ENCODE results near the gene ADSS1.

The ADSS1 gene

GRCh38 chr14:104732355-104732804 is 8.4 kb downstream of the ADSS1 start:
- Histone ChIP-seq H3K4me1 (ENCODE audit: control insufficient read depth, insufficient read depth, low read depth, low read length) (peaks cover 12% of the 10 kb centered on the region), H3K9ac (ENCODE audit: low read length) (no peak overlapping the region), H3K9me3 (ENCODE audit: control insufficient read depth, low read length) (no peaks in the 10 kb centered on the region), H3K27ac (ENCODE audit: low read length, poor library complexity, severe bottlenecking) (no peak overlapping the region), H3K4me2 (ENCODE audit: low read length, poor library complexity, severe bottlenecking) (no peak overlapping the region), H3K36me3 (ENCODE audit: control insufficient read depth in 1 of 2, insufficient read depth in 2 of 2, low read depth in 1 of 2, low read length in 2 of 2) (no peaks in the 10 kb centered on the region), H3K4me3 (ENCODE audit: insufficient read depth in 1 of 2, low read depth in 1 of 2, low read length in 2 of 2) (no peak overlapping the region), H2AFZ (ENCODE audit: low read depth, low read length) (no peak overlapping the region), H4K8ac (ENCODE audit: low read length) (no peak overlapping the region), H3K23ac (ENCODE audit: low read length in 2 of 2) (no peak overlapping the region), H4K91ac (ENCODE audit: low read length) (peak overlapping the region; percentile 41), H2BK15ac (ENCODE audit: low read depth, poor library complexity, severe bottlenecking) (no peak overlapping the region), H2BK5ac (ENCODE audit: low read depth, low read length, poor library complexity, severe bottlenecking) (no peak overlapping the region), H2BK120ac (ENCODE audit: low read depth, low read length) (peak overlapping the region; percentile 36), H3K4ac (ENCODE audit: low read depth in 1 of 2, low read length in 2 of 2) (peak overlapping the region in 1 of 2 experiments; percentile 70), H3K27me3 (ENCODE audit: control insufficient read depth in 1 of 2, insufficient read depth in 1 of 2, low read length in 2 of 2) (peaks cover 12 to 15% of the 10 kb centered on the region in 2 experiments), H3K79me1 (replicated peaks; ENCODE audit: low read length, poor library complexity, severe bottlenecking) (no peaks in the 10 kb centered on the region), H2AK5ac (ENCODE audit: low read length, severe bottlenecking) (no peak overlapping the region), H2BK12ac (ENCODE audit: low read length in 2 of 2) (peak overlapping the region in 1 of 2 experiments; percentile 55), H3K14ac (ENCODE audit: low read length in 2 of 2) (no peak overlapping the region), H3K18ac (ENCODE audit: low read depth in 1 of 2, low read length in 2 of 2) (peak overlapping the region; percentile 9 to 25)
- 91% methylated on average over 14 of the region's 14 CpGs for WGBS
- DNase-seq: no peak

GRCh38 chr14:104732931-104733681 is 9.1 kb downstream of the ADSS1 start:
- Histone ChIP-seq H4K91ac (ENCODE audit: low read length) (peak overlapping the region; percentile 53), H2AFZ (ENCODE audit: low read depth, low read length) (no peak overlapping the region), H3K9me3 (ENCODE audit: control insufficient read depth, low read length) (no peaks in the 10 kb centered on the region), H3K4me2 (ENCODE audit: low read length, poor library complexity, severe bottlenecking) (no peak overlapping the region), H3K27ac (ENCODE audit: low read length, poor library complexity, severe bottlenecking) (no peak overlapping the region), H3K4ac (ENCODE audit: low read depth in 1 of 2, low read length in 2 of 2) (no peak overlapping the region), H3K23ac (ENCODE audit: low read length in 2 of 2) (no peak overlapping the region), H4K8ac (ENCODE audit: low read length) (no peak overlapping the region), H2BK15ac (ENCODE audit: low read depth, poor library complexity, severe bottlenecking) (peak overlapping the region; percentile 21), H3K4me3 (ENCODE audit: insufficient read depth in 1 of 2, low read depth in 1 of 2, low read length in 2 of 2) (no peak overlapping the region), H3K36me3 (ENCODE audit: control insufficient read depth in 1 of 2, insufficient read depth in 2 of 2, low read depth in 1 of 2, low read length in 2 of 2) (no peaks in the 10 kb centered on the region), H2BK12ac (ENCODE audit: low read length in 2 of 2) (peak overlapping the region in 1 of 2 experiments; percentile 56), H3K18ac (ENCODE audit: low read depth in 1 of 2, low read length in 2 of 2) (peak overlapping the region in 1 of 2 experiments; percentile 64), H3K14ac (ENCODE audit: low read length in 2 of 2) (peak overlapping the region in 1 of 2 experiments; percentile 57), H2BK5ac (ENCODE audit: low read depth, low read length, poor library complexity, severe bottlenecking) (no peak overlapping the region), H2AK5ac (ENCODE audit: low read length, severe bottlenecking) (no peak overlapping the region), H3K4me1 (ENCODE audit: control insufficient read depth, insufficient read depth, low read depth, low read length) (peaks cover 12% of the 10 kb centered on the region), H3K9ac (ENCODE audit: low read length) (no peak overlapping the region), H3K79me1 (replicated peaks; ENCODE audit: low read length, poor library complexity, severe bottlenecking) (no peaks in the 10 kb centered on the region), H3K27me3 (ENCODE audit: control insufficient read depth in 1 of 2, insufficient read depth in 1 of 2, low read length in 2 of 2) (peaks cover 4 to 10% of the 10 kb centered on the region in 2 experiments), H2BK120ac (ENCODE audit: low read depth, low read length) (no peak overlapping the region)
- 91% methylated on average over 23 of the region's 23 CpGs for WGBS
- DNase-seq: no peak

DNA sequence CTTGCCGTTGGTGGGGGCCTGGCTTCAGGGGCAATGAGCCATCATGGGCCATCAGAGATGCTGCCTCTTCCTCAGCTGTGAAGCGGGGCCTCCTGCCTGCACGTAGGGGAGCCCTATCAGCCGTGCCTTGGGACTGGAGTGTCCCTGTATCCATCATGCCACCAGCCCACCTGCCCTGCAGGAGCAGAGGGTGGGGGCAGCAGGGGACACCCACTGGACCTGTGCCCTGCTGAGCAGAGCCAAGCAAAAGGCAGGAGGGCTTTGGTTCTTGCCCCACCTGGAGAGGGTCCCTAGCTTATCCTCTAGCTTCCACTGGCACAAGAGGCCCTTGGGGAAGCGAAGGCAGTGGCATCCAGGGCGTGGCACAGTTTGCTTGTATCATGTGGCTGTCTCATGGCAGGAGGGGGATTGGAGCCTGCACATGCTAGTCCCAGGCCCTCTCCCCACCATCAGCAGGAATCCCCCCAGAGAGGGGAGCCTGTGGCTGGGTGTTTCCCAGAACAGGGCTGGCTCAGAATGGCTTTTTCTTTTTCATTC is 10.1 kb downstream of the ADSS1 start:
- Histone ChIP-seq H4K91ac (ENCODE audit: low read length) (peak overlapping the region; percentile 85), H3K36me3 (ENCODE audit: control insufficient read depth in 1 of 2, insufficient read depth in 2 of 2, low read depth in 1 of 2, low read length in 2 of 2) (no peaks in the 10 kb centered on the region), H3K4me2 (ENCODE audit: low read length, poor library complexity, severe bottlenecking) (no peak overlapping the region), H3K27me3 (ENCODE audit: control insufficient read depth in 1 of 2, insufficient read depth in 1 of 2, low read length in 2 of 2) (peaks cover 7 to 11% of the 10 kb centered on the region in 2 experiments), H2BK12ac (ENCODE audit: low read length in 2 of 2) (peak overlapping the region; percentile 14 to 90), H3K4me1 (ENCODE audit: control insufficient read depth, insufficient read depth, low read depth, low read length) (peaks cover 12% of the 10 kb centered on the region), H2BK120ac (ENCODE audit: low read depth, low read length) (peak overlapping the region; percentile 77), H3K4ac (ENCODE audit: low read depth in 1 of 2, low read length in 2 of 2) (peak overlapping the region; percentile 56 to 84), H2AFZ (ENCODE audit: low read depth, low read length) (no peak overlapping the region), H2BK5ac (ENCODE audit: low read depth, low read length, poor library complexity, severe bottlenecking) (no peak overlapping the region), H3K79me1 (replicated peaks; ENCODE audit: low read length, poor library complexity, severe bottlenecking) (no peaks in the 10 kb centered on the region), H3K27ac (ENCODE audit: low read length, poor library complexity, severe bottlenecking) (no peak overlapping the region), H4K8ac (ENCODE audit: low read length) (peak overlapping the region; percentile 52), H3K9ac (ENCODE audit: low read length) (no peak overlapping the region), H3K23ac (ENCODE audit: low read length in 2 of 2) (no peak overlapping the region), H3K9me3 (ENCODE audit: control insufficient read depth, low read length) (no peaks in the 10 kb centered on the region), H2BK15ac (ENCODE audit: low read depth, poor library complexity, severe bottlenecking) (peak overlapping the region; percentile 54), H3K4me3 (ENCODE audit: insufficient read depth in 1 of 2, low read depth in 1 of 2, low read length in 2 of 2) (no peak overlapping the region), H2AK5ac (ENCODE audit: low read length, severe bottlenecking) (no peak overlapping the region), H3K14ac (ENCODE audit: low read length in 2 of 2) (peak overlapping the region in 1 of 2 experiments; percentile 53), H3K18ac (ENCODE audit: low read depth in 1 of 2, low read length in 2 of 2) (peak overlapping the region; percentile 27 to 49)
- DNase-seq: no peak
- WGBS: 79% methylated on average over 6 of the region's 6 CpGs

DNA sequence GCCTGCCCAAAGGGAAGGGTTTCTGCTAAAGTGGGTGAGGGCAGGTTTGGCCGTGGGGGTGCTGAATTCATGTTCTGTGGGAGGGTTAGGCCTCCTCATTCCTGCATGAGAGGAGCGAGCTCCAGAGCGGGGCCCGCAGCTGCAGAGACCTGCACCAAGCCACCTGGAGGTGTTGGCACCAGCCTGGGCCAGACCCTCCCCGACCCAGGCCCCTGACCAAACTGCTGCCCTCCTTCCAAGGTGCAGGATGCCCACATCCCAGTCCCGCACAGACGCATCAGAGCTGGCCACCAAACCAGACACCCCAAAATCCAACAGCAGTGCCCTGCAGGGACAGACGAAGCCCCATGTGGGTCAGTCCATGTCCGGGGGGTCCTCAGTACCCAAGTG is 10.6 kb downstream of the ADSS1 start:
- H4K91ac ChIP-seq (ENCODE audit: low read length): peak overlapping the region; percentile 100
- 96% methylated on average over 7 of the region's 9 CpGs for WGBS
- H3K4me1 ChIP-seq (ENCODE audit: control insufficient read depth, insufficient read depth, low read depth, low read length): peaks cover 12% of the 10 kb centered on the region

More for the DNA sequence above, 10.6 kb downstream of the ADSS1 start:
- peak overlapping the region; percentile 44 for H2BK15ac ChIP-seq (ENCODE audit: low read depth, poor library complexity, severe bottlenecking)
- no peak overlapping the region for H3K27ac ChIP-seq (ENCODE audit: low read length, poor library complexity, severe bottlenecking)
- H3K23ac ChIP-seq (ENCODE audit: low read length in 2 of 2): no peak overlapping the region
- no peaks in the 10 kb centered on the region for H3K9me3 ChIP-seq (ENCODE audit: control insufficient read depth, low read length)
- H2BK120ac ChIP-seq (ENCODE audit: low read depth, low read length): peak overlapping the region; percentile 77
- H3K18ac ChIP-seq (ENCODE audit: low read depth in 1 of 2, low read length in 2 of 2): peak overlapping the region; percentile 27 to 93
- H3K4me2 ChIP-seq (ENCODE audit: low read length, poor library complexity, severe bottlenecking): no peak overlapping the region
- no peaks in the 10 kb centered on the region for H3K79me1 ChIP-seq (replicated peaks; ENCODE audit: low read length, poor library complexity, severe bottlenecking)
- H2AFZ ChIP-seq (ENCODE audit: low read depth, low read length): no peak overlapping the region
- H3K27me3 ChIP-seq (ENCODE audit: control insufficient read depth in 1 of 2, insufficient read depth in 1 of 2, low read length in 2 of 2): peaks cover 7 to 14% of the 10 kb centered on the region in 2 experiments
- no peak overlapping the region for H2BK5ac ChIP-seq (ENCODE audit: low read depth, low read length, poor library complexity, severe bottlenecking)
- no peak overlapping the region for H3K14ac ChIP-seq (ENCODE audit: low read length in 2 of 2)
- no peak overlapping the region for H4K8ac ChIP-seq (ENCODE audit: low read length)
- H3K9ac ChIP-seq (ENCODE audit: low read length): no peak overlapping the region
- no peak for DNase-seq
- H3K36me3 ChIP-seq (ENCODE audit: control insufficient read depth in 1 of 2, insufficient read depth in 2 of 2, low read depth in 1 of 2, low read length in 2 of 2): no peaks in the 10 kb centered on the region
- H3K4me3 ChIP-seq (ENCODE audit: insufficient read depth in 1 of 2, low read depth in 1 of 2, low read length in 2 of 2): no peak overlapping the region
- peak overlapping the region; percentile 56 to 84 for H3K4ac ChIP-seq (ENCODE audit: low read depth in 1 of 2, low read length in 2 of 2)
- H2AK5ac ChIP-seq (ENCODE audit: low read length, severe bottlenecking): no peak overlapping the region
- peak overlapping the region; percentile 91 to 98 for H2BK12ac ChIP-seq (ENCODE audit: low read length in 2 of 2)

All from mesenchymal stem cell (in vitro differentiated cells and primary cell).